Esophagus (tissue), 2 donors: ENCODE data around the gene HIGD1B. TPM values are rescaled to one million over a fixed set of nuclear protein-coding genes. Genes with fewer than 3 reads are reported as not detected.

ENCODE experiments used
- H3K27ac ChIP-seq, 2 donors: one replicate each; pipeline ENCODE4 v1.5.1; 2013; ENCODE audit warnings: low read depth in 2 of 2, mild to moderate bottlenecking in 2 of 2, inconsistent platforms in 1 of 2, low read length in 1 of 2, moderate library complexity in 1 of 2
- H3K27me3 ChIP-seq, 2 donors: one replicate each; pipeline ENCODE4 v1.6.1; 2013; ENCODE audit warnings: low read length in 2 of 2, control low read depth in 1 of 2, mild to moderate bottlenecking in 1 of 2; ENCODE audit not compliant: insufficient read depth in 2 of 2, control insufficient read depth in 1 of 2
- H3K36me3 ChIP-seq, 2 donors: one replicate each; pipeline ENCODE4 v1.6.1; 2013; ENCODE audit warnings: low read length in 1 of 2; ENCODE audit not compliant: control insufficient read depth in 2 of 2, insufficient read depth in 2 of 2
- H3K4me1 ChIP-seq, 2 donors: one replicate each; pipeline ENCODE4 v1.6.1; 2013; ENCODE audit warnings: low read length in 1 of 2; ENCODE audit not compliant: control insufficient read depth in 2 of 2, insufficient read depth in 2 of 2
- H3K4me3 ChIP-seq, 2 donors: one replicate each; pipeline ENCODE4 v1.5.1; 2013; ENCODE audit warnings: low read length in 2 of 2, mild to moderate bottlenecking in 2 of 2, low read depth in 1 of 2, moderate library complexity in 1 of 2
- H3K9me3 ChIP-seq, 2 donors: one replicate each; pipeline ENCODE4 v1.6.1; 2013; ENCODE audit warnings: mild to moderate bottlenecking in 2 of 2, low read depth in 1 of 2, low read length in 1 of 2, moderate library complexity in 1 of 2; ENCODE audit not compliant: control insufficient read depth in 2 of 2, insufficient read depth in 1 of 2
- WGBS, 2 donors: extraction: QIAGEN DNeasy Blood & Tissue Kit; methylation state at CpG; one replicate each; pipeline ENCODE4 v1.1.7; 2013; 5-methylcytosine and 5-hydroxymethylcytosine counted together
- polyA plus RNA-seq, 2 donors: library from polyadenylated mRNA; stranded (reverse); fragments of 200-250 nt; gene quantifications; one replicate each; pipeline ENCODE4 v1.2.3, GENCODE V29; 2013
- donor health status: healthy with polysubstance abuse.
- donor health status: Bipolar disorder and iron deficiency.

Gene HIGD1B
- polyA plus RNA-seq, 2 donors: 2.8 to 3.5 TPM

DNA sequence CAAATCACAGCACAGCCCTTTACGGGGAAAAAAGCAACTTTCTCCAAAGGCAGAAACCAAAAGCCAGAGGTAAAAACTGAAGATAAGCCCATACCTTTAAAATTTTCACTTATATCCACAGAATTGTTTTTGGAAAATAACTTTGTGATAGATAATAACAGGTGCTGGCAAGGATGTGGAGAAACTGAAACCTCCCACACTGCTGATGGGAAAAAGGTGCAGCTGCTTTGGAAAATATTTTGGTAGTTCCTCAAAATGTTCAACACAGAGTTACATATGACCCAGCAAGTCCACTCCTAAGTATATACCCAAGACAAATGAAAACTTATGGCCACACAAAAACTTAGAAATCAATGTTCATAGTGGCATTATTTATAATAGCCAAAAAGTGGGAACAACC is 39.3 kb downstream of the HIGD1B start:
- Histone ChIP-seq H3K27me3 (no peaks in the 10 kb centered on the region), H3K36me3 (peaks cover 12 to 19% of the 10 kb centered on the region in 2 donors), H3K4me1 (no peaks in the 10 kb centered on the region), H3K4me3 (no peak overlapping the region), H3K27ac (no peak overlapping the region), H3K9me3 (no peaks in the 10 kb centered on the region)
- WGBS, 2 donors: 90 to 92% methylated on average over 1 of the region's 1 CpG

DNA sequence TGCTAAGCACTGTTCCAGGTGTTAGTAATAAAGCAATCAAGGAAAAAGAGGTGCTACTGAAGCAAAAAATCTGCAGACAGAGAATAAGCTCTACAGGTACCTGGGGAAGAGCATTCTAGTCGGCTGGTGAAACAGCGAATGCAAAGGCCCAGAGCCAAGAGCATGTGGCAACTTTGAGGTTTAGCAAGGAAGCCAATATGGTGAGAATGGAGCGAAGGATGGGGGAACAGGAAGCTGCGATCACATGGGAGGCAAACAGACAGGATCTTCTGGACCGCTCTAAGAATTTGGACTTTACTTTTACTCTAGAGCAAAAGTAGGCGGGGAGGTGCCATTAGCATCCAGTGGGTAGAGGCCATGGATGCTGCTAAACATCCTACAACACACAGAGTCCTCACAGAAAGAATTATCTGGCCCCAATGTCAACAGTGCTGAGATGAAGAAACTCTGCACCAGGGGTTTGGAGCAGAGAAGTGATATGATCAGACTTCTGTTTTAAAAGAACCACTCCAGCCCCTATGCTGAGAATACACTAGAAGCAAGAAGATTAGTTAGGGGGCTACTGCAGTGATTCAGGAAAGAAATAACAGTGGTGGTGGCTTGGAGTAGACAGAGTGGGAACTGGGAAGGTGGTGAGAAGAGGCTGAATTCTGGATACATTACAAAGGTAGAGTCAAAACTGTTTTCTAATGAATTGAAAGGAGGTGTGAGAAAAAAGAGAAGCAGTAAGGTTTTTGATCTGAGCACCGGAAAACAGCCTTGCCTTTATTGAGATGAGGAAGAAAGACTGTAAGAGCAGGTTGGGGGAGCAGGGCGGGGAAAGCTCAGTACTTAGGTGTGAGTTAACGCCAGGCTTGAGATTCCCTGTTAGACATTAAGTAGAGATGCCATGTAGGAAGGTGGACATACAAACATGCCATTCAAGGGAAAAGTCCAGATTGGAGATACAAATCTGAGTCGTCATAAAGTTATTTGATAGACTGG is 40.6 kb downstream of the HIGD1B start:
- WGBS, 2 donors: 73 to 79% methylated on average over 10 of the region's 10 CpGs
- H3K27me3 ChIP-seq: no peaks in the 10 kb centered on the region
- H3K27ac ChIP-seq: no peak overlapping the region
- H3K4me1 ChIP-seq: no peaks in the 10 kb centered on the region
- H3K9me3 ChIP-seq: no peaks in the 10 kb centered on the region
- H3K4me3 ChIP-seq: no peak overlapping the region
- H3K36me3 ChIP-seq: peaks cover 12 to 14% of the 10 kb centered on the region in 2 donors

DNA sequence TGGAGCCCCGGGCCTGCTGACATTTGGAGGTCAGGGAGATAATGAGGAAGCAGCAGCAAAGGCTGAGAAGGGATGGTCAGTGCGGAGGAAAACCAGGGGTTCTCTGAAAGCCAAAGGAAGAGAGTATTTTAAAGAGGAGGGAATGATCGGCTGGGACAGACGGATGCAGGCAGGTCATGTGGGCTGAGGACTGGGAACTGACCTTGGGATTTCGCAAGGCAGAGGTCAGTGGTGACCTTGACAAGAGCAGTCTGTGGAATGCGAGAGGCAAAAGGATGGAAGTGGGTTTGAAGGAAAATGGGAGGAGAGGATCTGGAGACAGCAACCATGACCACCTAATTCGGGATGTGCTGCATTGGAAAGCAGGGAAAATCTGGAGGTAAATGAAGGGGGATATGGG is 41.3 kb downstream of the HIGD1B start:
- 81 to 86% methylated on average over 7 of the region's 7 CpGs for WGBS, 2 donors
- Histone ChIP-seq H3K27ac (no peak overlapping the region), H3K4me3 (no peak overlapping the region), H3K4me1 (no peaks in the 10 kb centered on the region), H3K27me3 (no peaks in the 10 kb centered on the region), H3K36me3 (peaks cover 8% of the 10 kb centered on the region in 2 donors), H3K9me3 (no peaks in the 10 kb centered on the region)

DNA sequence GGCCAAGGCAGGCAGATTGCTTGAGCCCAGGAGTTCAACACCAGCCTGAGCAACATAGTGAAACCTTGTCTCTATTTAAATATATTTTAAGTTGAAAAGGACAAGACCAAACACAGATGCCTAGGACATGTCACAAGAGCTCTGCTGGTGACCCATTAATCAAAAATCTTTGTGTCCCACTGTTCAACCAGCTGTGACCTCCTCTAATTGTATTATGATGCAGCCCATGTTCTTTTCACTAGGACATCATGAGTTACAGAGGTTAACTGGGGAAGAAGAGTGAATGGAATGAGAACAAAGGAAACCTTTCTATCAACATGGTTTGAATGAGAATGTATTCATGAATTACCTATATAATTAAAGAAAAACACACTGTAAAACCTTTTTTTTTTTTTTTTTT is 44.6 kb downstream of the HIGD1B start:
- Histone ChIP-seq H3K4me3 (no peak overlapping the region), H3K27ac (no peak overlapping the region), H3K36me3 (no peaks in the 10 kb centered on the region), H3K9me3 (no peaks in the 10 kb centered on the region), H3K27me3 (no peaks in the 10 kb centered on the region), H3K4me1 (no peaks in the 10 kb centered on the region)

DNA sequence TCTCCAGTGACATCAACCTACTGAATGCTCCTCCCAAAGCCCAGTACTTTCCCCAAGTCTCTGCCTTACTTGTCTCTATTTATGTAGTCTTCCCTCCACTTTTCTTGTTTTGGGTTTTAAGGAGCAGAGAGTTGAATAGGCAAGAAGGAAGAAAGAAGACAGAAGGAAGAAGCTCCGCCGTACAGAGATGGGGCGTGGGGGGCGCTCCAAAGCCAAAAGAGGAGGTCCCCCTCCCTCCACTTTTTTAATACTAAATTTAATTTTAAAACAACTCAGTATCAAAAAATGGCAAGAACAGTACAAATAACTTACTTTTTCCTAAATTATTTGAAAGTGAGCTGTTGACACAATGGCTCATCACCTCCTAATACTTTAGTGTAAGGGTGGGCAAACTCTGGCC is 47.0 kb downstream of the HIGD1B start:
- Histone ChIP-seq H3K36me3 (no peaks in the 10 kb centered on the region), H3K27ac (no peak overlapping the region), H3K9me3 (no peaks in the 10 kb centered on the region), H3K4me3 (no peak overlapping the region), H3K4me1 (no peaks in the 10 kb centered on the region), H3K27me3 (no peaks in the 10 kb centered on the region)
- WGBS, 2 donors: 95 to 97% methylated on average over 4 of the region's 4 CpGs

DNA sequence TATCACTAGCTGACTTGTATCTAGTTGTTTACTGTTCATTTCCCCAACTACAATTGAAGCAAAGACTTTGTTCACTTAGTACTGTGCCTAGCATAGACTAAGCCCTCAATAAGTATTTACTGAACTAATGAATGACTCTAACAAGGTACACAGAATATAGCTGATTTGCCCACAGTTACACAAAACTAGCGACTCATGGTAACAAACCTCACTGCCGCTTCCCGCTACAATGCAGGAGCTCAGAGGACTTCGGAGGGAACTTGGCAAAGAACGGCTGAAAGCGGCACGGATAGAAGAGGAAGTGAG is 51.0 kb downstream of the HIGD1B start:
- no peaks in the 10 kb centered on the region for H3K36me3 ChIP-seq
- H3K9me3 ChIP-seq: no peaks in the 10 kb centered on the region
- H3K4me1 ChIP-seq: peaks cover 0 to 3% of the 10 kb centered on the region in 2 donors
- peak overlapping the region; percentile 66 to 83 for H3K4me3 ChIP-seq
- no peaks in the 10 kb centered on the region for H3K27me3 ChIP-seq
- 0% methylated on average over 7 of the region's 7 CpGs for WGBS, 2 donors
- H3K27ac ChIP-seq: peak overlapping the region; percentile 91 to 94

DNA sequence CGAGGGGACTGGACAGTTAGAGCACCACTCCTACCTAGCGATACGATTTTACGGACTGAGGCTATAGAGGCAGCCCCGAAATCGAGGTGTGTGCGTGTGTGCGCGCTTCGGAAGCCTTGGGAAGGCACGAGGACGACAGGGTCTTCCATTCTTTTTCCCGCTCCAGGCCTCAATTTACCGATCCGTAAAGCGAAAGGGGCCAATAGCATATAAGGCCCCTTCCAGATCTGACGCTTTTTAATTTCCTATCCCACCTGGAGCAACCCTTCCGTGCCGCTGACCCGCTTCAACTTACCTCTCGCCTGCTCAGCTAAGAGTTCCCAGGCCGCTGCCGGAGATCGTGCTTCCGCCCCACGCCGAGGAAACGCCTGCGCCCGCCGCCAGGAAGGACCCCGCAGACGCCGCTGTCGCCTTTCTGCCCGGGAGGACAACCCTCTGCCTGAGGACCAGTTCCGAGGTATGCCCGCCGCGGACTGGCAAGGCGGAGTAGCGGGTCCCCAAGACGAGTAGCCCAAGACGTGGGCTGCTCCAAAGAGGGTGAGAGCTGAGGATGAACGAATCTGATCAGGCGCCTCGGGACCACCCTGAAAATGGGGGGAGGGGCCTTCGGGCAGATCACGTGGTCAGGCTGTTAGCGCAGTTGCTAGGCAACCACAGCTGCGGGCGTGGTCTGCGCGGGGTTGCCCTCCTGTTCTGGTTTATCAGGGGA is 51.5 kb downstream of the HIGD1B start, which contains the start of gene EFTUD2:
TSS of gene EFTUD2 (minus strand) at position 372 of the 709 bp plus-strand sequence. CDS start 4,924 bp downstream, outside the sequence.
- no peaks in the 10 kb centered on the region for H3K9me3 ChIP-seq
- peaks cover 0 to 3% of the 10 kb centered on the region in 2 donors for H3K4me1 ChIP-seq
- no peaks in the 10 kb centered on the region for H3K27me3 ChIP-seq
- H3K4me3 ChIP-seq: peak within 1 kb of the TSS; percentile 66 to 83
- 0% methylated on average over 54 of the region's 54 CpGs for WGBS, 2 donors
- peak within 1 kb of the TSS; percentile 91 to 94 for H3K27ac ChIP-seq
- no peaks in the 10 kb centered on the region for H3K36me3 ChIP-seq

Other genes with a start within 250 kb of the HIGD1B start
- under 1 TPM in 1 of 2 donors, not detected in 1; 0.06 TPM for gene MEIOC, start 191.4 kb upstream of the HIGD1B start, polyA plus RNA-seq
- gene CCDC43, start 158.1 kb upstream of the HIGD1B start, polyA plus RNA-seq: 10 to 100 TPM; 11.1 to 12.4 TPM
- 1 to 10 TPM; 2.1 to 4.5 TPM for gene DBF4B, start 139.2 kb upstream of the HIGD1B start, polyA plus RNA-seq
- under 1 TPM; 0.55 to 0.59 TPM for gene ADAM11, start 88.9 kb upstream of the HIGD1B start, polyA plus RNA-seq
- gene GJC1, start 17.6 kb upstream of the HIGD1B start, polyA plus RNA-seq: 1 to 10 TPM in 1 of 2 donors, under 1 TPM in 1; 0.83 to 1.2 TPM
- gene EFTUD2, start 51.6 kb downstream of the HIGD1B start, polyA plus RNA-seq: 10 to 100 TPM; 15.8 to 38.4 TPM
- gene GFAP, start 67.6 kb downstream of the HIGD1B start, polyA plus RNA-seq: under 1 TPM in 1 of 2 donors, not detected in 1; 0.08 TPM
- gene KIF18B, start 99.9 kb downstream of the HIGD1B start, polyA plus RNA-seq: 1 to 10 TPM; 4.3 to 7.3 TPM
- gene C1QL1, start 120.4 kb downstream of the HIGD1B start, polyA plus RNA-seq: under 1 TPM; 0.57 to 0.79 TPM
- gene DCAKD, start 203.7 kb downstream of the HIGD1B start, polyA plus RNA-seq: 10 to 100 TPM; 11.8 to 15.8 TPM
- gene NMT1, start 213.4 kb downstream of the HIGD1B start, polyA plus RNA-seq: 10 to 100 TPM; 30.1 to 32.9 TPM